ENCODE data around the gene GRAMD4.

DNA sequence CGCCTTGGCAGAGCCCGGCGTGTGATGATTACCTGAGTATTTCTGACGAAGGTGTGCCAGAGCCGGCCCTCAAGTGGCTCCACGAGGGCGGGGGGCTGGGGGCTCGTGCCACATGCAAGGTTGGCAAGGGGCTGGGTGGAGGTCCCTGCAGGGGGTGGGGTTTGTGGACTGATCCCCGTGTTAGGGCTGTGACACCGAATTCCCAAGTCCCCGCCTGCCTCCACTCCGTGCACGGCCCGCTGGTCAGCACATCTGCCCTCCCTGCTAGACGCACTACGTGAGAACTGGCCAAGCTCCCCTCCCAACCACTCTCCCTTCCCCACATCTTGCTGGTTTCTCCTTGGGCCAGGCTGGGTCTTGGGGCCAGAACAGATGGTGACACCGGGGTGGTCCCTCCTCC is 34.2 kb downstream of the GRAMD4 start:
- TF ChIP-seq CTCF (IDR thresholded peaks at IDR 0.05) (no peak), EP300 (IDR thresholded peaks at IDR 0.05; ENCODE audit: low read depth) (no peak), POLR2A (IDR thresholded peaks at IDR 0.05) (no peak)

Data from transverse colon (tissue), 3 donors.